Osteocyte (in vitro differentiated cells): ENCODE results near the gene HIGD2A. TPM values are rescaled to one million over a fixed set of nuclear protein-coding genes. Genes with fewer than 3 reads are reported as not detected.

Experiments used
- DNase-seq: peaks from one replicate; pipeline ENCODE4 v3.0.0; 2021; ENCODE audit warnings: mixed read lengths; ENCODE audit not compliant: unreplicated experiment; ENCODE audit errors: extremely low spot score
- H3K27ac Mint-ChIP-seq: one replicate; pipeline ENCODE4 v1.8.0; 2021; ENCODE audit warnings: mild to moderate bottlenecking, mixed read lengths; ENCODE audit not compliant: unreplicated experiment
- H3K27me3 Mint-ChIP-seq: one replicate; pipeline ENCODE4 v1.8.0; 2021; ENCODE audit warnings: mixed read lengths; ENCODE audit not compliant: unreplicated experiment
- H3K36me3 Mint-ChIP-seq: one replicate; pipeline ENCODE4 v1.8.0; 2021; ENCODE audit warnings: mixed read lengths; ENCODE audit not compliant: unreplicated experiment
- H3K4me1 Mint-ChIP-seq: one replicate; pipeline ENCODE4 v1.8.0; 2021; ENCODE audit warnings: mixed read lengths; ENCODE audit not compliant: unreplicated experiment
- H3K4me3 Mint-ChIP-seq: one replicate; pipeline ENCODE4 v1.8.0; 2021; ENCODE audit warnings: mild to moderate bottlenecking, moderate library complexity, mixed read lengths; ENCODE audit not compliant: unreplicated experiment
- H3K9me3 Mint-ChIP-seq: one replicate; pipeline ENCODE4 v1.8.0; 2021; ENCODE audit warnings: mixed read lengths; ENCODE audit not compliant: unreplicated experiment
- CTCF ChIP-seq: fragments of 200-600 bp; sonication (generic); IDR thresholded peaks from 2 replicates; pipeline ENCODE4 v1.5.0; 2021; ENCODE audit warnings: antibody characterized with exemption, mild to moderate bottlenecking, moderate library complexity
- total RNA-seq: library from RNA; stranded (reverse); gene quantifications from 2 replicates; pipeline ENCODE4 v1.2.1, GENCODE V29; 2021

The HIGD2A gene
- total RNA-seq, 1 donor from 2014 or later = 83.8 TPM

- Mint-ChIP-seq H3K36me3 (peaks cover 30% of the 10 kb centered on the region), H3K27ac (no peak overlapping the region), H3K4me3 (no peak overlapping the region), H3K9me3 (no peaks in the 10 kb centered on the region), H3K27me3 (no peaks in the 10 kb centered on the region), H3K4me1 (peaks cover 7% of the 10 kb centered on the region)
- TF ChIP-seq CTCF = no peak
- no peak for DNase-seq
These were observed 18.4 kb upstream of the HIGD2A start for GRCh38 chr5:176369934-176370711.

- Mint-ChIP-seq H3K4me3 (no peak overlapping the region), H3K4me1 (peaks cover 3% of the 10 kb centered on the region), H3K27me3 (no peaks in the 10 kb centered on the region), H3K36me3 (peaks cover 36% of the 10 kb centered on the region), H3K9me3 (no peaks in the 10 kb centered on the region), H3K27ac (no peak overlapping the region)
- no peak for TF ChIP-seq CTCF
- no peak for DNase-seq
These were observed 16.7 kb upstream of the HIGD2A start for GRCh38 chr5:176371621-176372539.

GRCh38 chr5:176373100-176373818, 15.3 kb upstream of the HIGD2A start:
- H3K27me3 Mint-ChIP-seq = no peaks in the 10 kb centered on the region
- H3K9me3 Mint-ChIP-seq = no peaks in the 10 kb centered on the region
- TF ChIP-seq CTCF = no peak
- H3K27ac Mint-ChIP-seq = no peak overlapping the region
- DNase-seq = no peak
- H3K36me3 Mint-ChIP-seq = peaks cover 26% of the 10 kb centered on the region
- no peaks in the 10 kb centered on the region for H3K4me1 Mint-ChIP-seq
- no peak overlapping the region for H3K4me3 Mint-ChIP-seq

- no peaks in the 10 kb centered on the region for H3K9me3 Mint-ChIP-seq
- TF ChIP-seq CTCF = no peak
- H3K27ac Mint-ChIP-seq = peak overlapping the region; percentile 40
- no peak overlapping the region for H3K4me3 Mint-ChIP-seq
- H3K36me3 Mint-ChIP-seq = peaks cover 16% of the 10 kb centered on the region
- DNase-seq = no peak
- H3K27me3 Mint-ChIP-seq = no peaks in the 10 kb centered on the region
- H3K4me1 Mint-ChIP-seq = no peaks in the 10 kb centered on the region
These were observed 8.7 kb upstream of the HIGD2A start for GRCh38 chr5:176379881-176380280.
